HG03064 (cell line): Measurements from ENCODE around the gene SLC50A1.

Experiments
- ATAC-seq: cut with Tn5 transposase; IDR thresholded peaks from one replicate; pipeline ENCODE4 v1.9.1; 2021; ENCODE audit warnings: low read depth; ENCODE audit not compliant: unreplicated experiment

Gene SLC50A1

DNA sequence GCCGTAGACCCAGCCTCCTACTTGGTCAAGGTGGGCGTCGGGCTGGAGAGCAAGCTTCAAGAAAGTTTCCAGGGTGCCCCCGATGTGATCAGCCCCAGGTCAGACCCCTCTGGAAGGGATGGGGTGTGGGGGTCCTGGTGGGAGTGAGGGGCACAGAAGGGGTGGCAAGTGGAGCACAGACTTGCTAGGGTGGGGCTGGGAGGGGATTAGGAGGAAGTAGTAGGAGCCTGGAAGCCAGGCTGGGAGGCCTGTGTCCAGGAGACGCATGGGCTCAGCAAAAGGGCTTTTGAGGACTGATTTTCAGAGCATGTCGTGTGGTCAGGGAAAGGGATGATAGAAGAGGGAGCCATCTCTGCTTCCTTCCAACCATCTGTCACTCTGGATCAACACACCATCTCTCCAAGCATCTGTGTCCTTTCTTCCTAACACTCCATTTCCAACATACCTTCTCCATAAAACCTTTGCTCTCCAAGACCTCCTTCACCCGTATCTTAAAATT is 46.4 kb downstream of the SLC50A1 start:
- no peak for ATAC-seq

DNA sequence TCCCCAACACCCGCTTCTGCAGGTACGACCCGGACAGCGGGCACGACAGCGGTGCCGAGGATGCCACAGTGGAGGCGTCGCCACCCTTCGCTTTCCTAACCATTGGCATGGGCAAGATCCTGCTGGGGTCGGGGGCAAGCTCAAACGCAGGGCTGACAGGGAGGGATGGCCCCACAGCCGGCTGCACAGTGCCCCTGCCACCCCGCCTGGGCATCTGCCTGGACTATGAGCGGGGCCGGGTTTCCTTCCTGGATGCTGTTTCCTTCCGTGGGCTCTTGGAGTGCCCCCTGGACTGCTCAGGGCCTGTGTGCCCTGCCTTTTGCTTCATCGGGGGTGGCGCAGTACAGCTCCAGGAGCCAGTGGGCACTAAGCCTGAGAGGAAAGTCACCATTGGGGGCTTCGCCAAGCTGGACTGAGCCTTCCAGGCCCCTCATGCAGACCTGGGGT is 48.1 kb downstream of the SLC50A1 start:
- ATAC-seq: no peak

DNA sequence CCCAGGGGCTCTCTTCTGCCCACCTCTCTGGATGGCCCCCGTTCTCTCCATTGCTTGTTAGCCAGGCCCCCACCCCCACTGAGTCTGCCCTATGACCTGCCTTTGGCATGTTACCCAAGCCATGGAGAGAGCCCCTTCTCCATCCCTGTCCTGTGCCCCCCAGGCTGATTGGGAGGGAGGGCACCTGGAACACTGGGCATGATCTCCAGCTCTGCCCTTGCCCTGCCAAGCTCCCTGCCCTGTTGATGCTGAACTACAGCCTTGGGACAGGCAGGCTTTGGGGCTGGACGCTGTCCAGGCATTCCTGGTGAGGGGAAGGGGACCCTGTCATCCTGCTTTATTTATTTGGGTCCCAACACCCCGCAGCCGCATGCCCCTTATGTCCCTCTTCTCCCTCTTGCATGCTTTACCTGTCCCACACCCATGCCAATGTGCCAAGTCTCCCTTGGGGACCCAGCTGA is 48.7 kb downstream of the SLC50A1 start:
- no peak for ATAC-seq

DNA sequence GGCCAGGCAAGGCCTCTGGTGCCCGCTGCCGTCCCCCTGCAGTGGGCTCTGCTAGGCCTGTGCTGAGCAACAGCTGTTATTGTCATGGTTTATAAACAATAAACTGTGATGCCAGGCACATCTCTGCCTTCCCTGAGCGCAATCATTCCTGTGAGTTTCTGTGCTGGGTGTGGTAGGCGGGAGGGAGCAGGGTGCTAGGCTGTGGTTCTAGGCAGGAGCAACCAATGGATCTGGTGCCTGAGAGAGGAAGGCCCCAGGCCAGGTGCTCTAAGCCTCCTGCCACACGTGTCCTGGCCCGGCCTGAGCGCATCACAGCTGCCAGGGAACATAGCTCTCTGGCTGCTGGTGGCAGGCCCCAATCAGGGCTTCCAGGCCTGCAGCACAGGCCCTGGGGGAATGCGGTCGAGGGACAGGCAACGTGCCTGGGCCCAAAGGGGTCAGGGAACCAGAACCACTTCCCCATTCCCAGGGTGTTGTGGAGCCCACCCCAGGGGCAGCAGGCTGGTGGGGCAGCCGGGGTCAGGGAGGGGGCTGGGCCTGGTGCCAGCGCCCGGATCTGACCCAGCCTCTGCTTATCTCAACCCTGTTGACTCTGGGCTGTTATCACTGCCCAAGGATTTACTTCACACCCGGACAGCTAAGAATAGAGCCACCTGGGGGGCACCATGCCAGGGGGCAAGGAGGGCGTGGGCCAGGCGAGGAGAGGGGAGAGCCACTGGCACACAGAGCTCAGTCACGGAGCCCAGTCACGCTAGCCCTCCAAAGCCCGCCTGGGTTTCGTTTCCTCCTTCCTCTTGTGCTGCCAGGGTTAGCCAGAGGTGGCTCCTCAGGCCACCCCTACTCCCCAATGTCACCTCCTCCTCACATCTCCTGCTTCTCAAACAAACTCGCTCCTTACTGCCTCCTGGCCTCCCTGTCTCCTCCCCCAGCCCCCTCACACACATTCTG is 49.5 kb downstream of the SLC50A1 start:
- ATAC-seq: no peak

DNA sequence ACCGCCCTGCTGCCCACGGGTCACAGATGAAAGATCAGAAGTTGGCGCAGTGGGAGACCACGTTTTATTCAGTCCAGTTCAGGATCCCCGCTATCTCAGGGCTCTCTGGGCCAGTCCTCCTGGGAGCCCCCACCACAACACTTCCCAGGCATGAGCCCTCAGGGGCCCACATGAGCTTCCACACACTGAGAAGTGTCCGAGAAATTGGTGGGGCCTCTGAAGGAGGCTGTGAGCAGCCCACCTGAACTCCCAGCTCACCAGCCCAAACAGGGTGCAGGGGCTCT is 50.1 kb downstream of the SLC50A1 start:
- no peak for ATAC-seq

DNA sequence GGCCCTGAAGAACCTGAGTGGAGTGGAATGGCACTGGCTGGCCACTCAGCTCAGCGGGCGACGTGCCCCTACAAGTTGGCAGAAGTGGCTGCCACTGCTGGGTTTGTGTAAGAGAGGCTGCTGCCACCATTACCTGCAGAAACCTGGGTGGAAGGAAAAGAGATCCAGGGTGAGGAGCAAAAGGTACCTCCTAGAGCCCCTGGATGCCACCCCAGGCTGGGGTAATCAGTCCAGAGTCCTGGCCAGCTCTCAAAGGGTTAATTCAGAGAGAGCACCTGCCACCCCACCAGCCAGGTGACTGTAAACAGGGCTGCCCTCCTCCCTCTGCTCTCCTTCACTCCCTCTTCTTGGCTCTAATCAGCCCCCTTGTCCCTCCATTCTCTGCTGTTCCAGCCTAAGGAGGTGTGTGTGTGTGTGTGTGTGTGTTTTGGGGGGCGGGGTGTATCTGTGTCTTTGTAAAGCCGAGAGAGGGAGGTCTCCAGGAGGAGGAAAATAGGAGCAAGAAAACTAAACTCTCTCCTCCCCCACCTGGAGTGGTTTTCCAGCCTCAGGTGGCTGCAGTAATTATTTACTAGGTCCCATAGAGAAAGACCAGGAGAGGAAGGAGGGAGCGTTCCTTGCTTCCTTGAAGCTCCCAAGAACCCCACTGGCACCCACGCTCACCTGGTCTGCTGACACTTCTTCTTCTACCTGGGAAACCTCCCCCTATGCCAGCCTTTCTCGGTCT is 50.6 kb downstream of the SLC50A1 start:
- ATAC-seq: no peak

DNA sequence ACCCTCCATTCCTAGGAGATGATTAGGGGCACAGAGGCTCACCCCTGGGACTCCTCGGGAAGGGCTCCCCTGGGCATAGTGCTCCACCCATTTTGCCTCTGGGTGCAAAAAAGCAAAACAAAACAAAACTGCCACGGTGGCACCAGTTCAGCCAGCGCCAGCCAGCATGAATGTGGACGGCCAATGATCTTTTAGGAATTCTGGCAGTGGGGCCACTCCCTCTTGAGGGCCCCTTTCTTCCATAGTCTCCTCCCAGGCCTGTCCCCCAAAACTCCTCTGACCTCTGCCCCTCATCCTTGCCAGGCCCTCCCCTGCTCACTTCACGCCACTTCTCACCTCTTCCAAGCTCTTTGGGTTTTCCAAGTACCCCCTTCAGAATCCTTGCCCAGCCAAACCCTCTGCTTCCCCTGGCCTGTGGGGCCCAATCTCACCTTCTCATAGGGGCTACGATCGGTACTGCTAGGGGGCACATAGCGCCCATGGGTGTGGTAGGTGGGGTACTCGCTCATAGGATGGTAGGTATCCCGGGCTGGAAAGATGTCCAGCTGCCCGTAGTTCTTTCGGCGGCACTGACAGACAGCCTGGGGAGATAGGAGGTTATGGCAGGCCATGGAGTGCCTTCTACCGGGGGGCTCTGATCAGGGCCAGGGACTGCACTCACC is 51.3 kb downstream of the SLC50A1 start:
- no peak for ATAC-seq

DNA sequence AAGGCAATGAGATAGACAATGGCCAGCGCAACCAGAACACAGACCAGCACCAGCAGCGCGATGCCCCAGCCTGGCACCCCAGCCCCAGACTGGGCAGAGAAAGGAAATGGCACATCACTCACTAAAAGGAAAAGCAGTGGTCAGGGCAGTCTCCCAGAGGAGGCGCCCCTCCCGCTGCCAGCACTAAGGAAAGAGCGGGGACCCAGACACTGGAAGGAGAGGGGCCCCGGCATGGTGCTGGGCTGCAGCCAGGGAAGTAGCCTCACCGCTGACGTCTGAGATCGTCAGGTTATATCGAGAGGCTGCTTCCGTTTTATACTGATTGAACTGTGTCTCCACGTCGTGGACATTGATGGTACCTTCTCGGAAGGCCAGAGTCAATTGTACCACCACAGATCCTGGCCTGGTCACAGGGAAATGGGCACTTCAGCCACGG is 51.8 kb downstream of the SLC50A1 start:
- no peak for ATAC-seq

DNA sequence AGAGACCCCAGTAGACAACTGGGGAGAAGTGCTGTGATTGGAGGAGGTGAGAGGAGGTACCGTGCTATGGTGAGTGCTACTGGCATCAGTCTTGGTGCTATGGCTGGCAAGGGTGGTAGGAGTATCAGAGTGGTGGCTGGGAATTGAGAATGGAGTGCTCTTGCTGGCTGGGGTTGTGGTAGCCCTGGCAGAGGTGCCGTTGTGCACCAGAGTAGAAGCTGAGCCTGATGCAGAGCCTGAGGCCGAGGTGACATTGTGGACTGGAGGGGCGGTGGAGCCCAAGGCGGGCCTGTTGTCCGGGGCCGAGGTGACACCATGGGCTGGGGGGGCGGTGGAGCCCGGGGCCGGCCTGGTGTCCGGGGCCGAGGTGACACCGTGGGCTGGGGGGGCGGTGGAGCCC is 52.6 kb downstream of the SLC50A1 start:
- ATAC-seq: no peak
